ENCODE data around the gene PLPP6. TPM values are rescaled to one million over a fixed set of nuclear protein-coding genes. Genes with fewer than 3 reads are reported as not detected.

PLPP6 gene
- total RNA-seq, 1 donor from 2014 or later = 7.3 TPM

- no peaks in the 10 kb centered on the region for H3K27me3 Mint-ChIP-seq (ENCODE audit: low read depth, unreplicated experiment)
- H3K4me1 ChIP-seq (ENCODE audit: insufficient read depth, low read length) = no peaks in the 10 kb centered on the region
- no peak overlapping the region for H2AFZ ChIP-seq (ENCODE audit: low read depth, low read length)
- H3K9ac ChIP-seq (ENCODE audit: low read length) = no peak overlapping the region
- DNase-seq (ENCODE audit: low read depth) (no peak), FAIRE-seq (no peak)
- no peaks in the 10 kb centered on the region for H4K20me1 ChIP-seq (ENCODE audit: insufficient read depth, low read length)
- no peaks in the 10 kb centered on the region for H3K9me3 Mint-ChIP-seq (ENCODE audit: unreplicated experiment)
- H3K27ac Mint-ChIP-seq (ENCODE audit: unreplicated experiment) = no peak overlapping the region
- no peak overlapping the region for H3K4me3 ChIP-seq (ENCODE audit: insufficient read depth, low read depth, low read length)
- H3K4me1 Mint-ChIP-seq (ENCODE audit: low read depth, unreplicated experiment) = peaks cover 5% of the 10 kb centered on the region
- no peaks in the 10 kb centered on the region for H3K36me3 Mint-ChIP-seq (ENCODE audit: low read depth, unreplicated experiment)
- H3K9me3 ChIP-seq (ENCODE audit: insufficient read depth, low read depth, low read length) = no peaks in the 10 kb centered on the region
- no peak overlapping the region for H3K27ac ChIP-seq (ENCODE audit: low read depth, low read length)
- no peak overlapping the region for H3K4me3 Mint-ChIP-seq (ENCODE audit: unreplicated experiment)
- H3K36me3 ChIP-seq (ENCODE audit: insufficient read depth, low read length) = no peaks in the 10 kb centered on the region
- no peaks in the 10 kb centered on the region for H3K27me3 ChIP-seq (ENCODE audit: insufficient read depth, low read length)
- TF ChIP-seq EZH2 (IDR thresholded peaks at IDR 0.05; ENCODE audit: insufficient read depth, low read length) (no peak), CTCF (IDR thresholded peaks at IDR 0.05; ENCODE audit: insufficient read depth, low read depth, low read length) (no peak)
- H3K4me2 ChIP-seq (ENCODE audit: low read length) = no peak overlapping the region
- H3K79me2 ChIP-seq (ENCODE audit: insufficient read depth, low read length) = no peaks in the 10 kb centered on the region
These were observed 40.1 kb upstream of the PLPP6 start for GRCh38 chr9:4622016-4622415.

- no peaks in the 10 kb centered on the region for H3K27me3 Mint-ChIP-seq (ENCODE audit: low read depth, unreplicated experiment)
- no peaks in the 10 kb centered on the region for H3K9me3 Mint-ChIP-seq (ENCODE audit: unreplicated experiment)
- H3K79me2 ChIP-seq (ENCODE audit: insufficient read depth, low read length) = no peaks in the 10 kb centered on the region
- no peak for TF ChIP-seq EZH2 (IDR thresholded peaks at IDR 0.05; ENCODE audit: insufficient read depth, low read length)
- no peak for TF ChIP-seq CTCF (IDR thresholded peaks at IDR 0.05; ENCODE audit: insufficient read depth, low read depth, low read length)
- H3K4me2 ChIP-seq (ENCODE audit: low read length) = no peak overlapping the region
- no peak overlapping the region for H3K4me3 Mint-ChIP-seq (ENCODE audit: unreplicated experiment)
- H3K27me3 ChIP-seq (ENCODE audit: insufficient read depth, low read length) = no peaks in the 10 kb centered on the region
- no peaks in the 10 kb centered on the region for H4K20me1 ChIP-seq (ENCODE audit: insufficient read depth, low read length)
- no peak overlapping the region for H2AFZ ChIP-seq (ENCODE audit: low read depth, low read length)
- no peaks in the 10 kb centered on the region for H3K9me3 ChIP-seq (ENCODE audit: insufficient read depth, low read depth, low read length)
- H3K4me3 ChIP-seq (ENCODE audit: insufficient read depth, low read depth, low read length) = no peak overlapping the region
- H3K4me1 ChIP-seq (ENCODE audit: insufficient read depth, low read length) = no peaks in the 10 kb centered on the region
- no peak overlapping the region for H3K27ac ChIP-seq (ENCODE audit: low read depth, low read length)
- no peak for DNase-seq (ENCODE audit: low read depth)
- no peaks in the 10 kb centered on the region for H3K36me3 ChIP-seq (ENCODE audit: insufficient read depth, low read length)
- no peaks in the 10 kb centered on the region for H3K36me3 Mint-ChIP-seq (ENCODE audit: low read depth, unreplicated experiment)
- H3K9ac ChIP-seq (ENCODE audit: low read length) = no peak overlapping the region
- H3K4me1 Mint-ChIP-seq (ENCODE audit: low read depth, unreplicated experiment) = no peaks in the 10 kb centered on the region
- no peak for FAIRE-seq
- H3K27ac Mint-ChIP-seq (ENCODE audit: unreplicated experiment) = no peak overlapping the region
These were observed 31.3 kb upstream of the PLPP6 start for GRCh38 chr9:4630836-4631235.

GRCh38 chr9:4638968-4639367, 23.1 kb upstream of the PLPP6 start:
- FAIRE-seq = no peak
- H2AFZ ChIP-seq (ENCODE audit: low read depth, low read length) = no peak overlapping the region
- H3K27ac Mint-ChIP-seq (ENCODE audit: unreplicated experiment) = no peak overlapping the region

More at GRCh38 chr9:4638968-4639367, 23.1 kb upstream of the PLPP6 start:
- Histone ChIP-seq H3K27ac (ENCODE audit: low read depth, low read length) (no peak overlapping the region), H3K4me3 (ENCODE audit: insufficient read depth, low read depth, low read length) (no peak overlapping the region), H3K4me1 (ENCODE audit: insufficient read depth, low read length) (no peaks in the 10 kb centered on the region), H3K27me3 (ENCODE audit: insufficient read depth, low read length) (no peaks in the 10 kb centered on the region), H3K9ac (ENCODE audit: low read length) (no peak overlapping the region), H3K36me3 (ENCODE audit: insufficient read depth, low read length) (no peaks in the 10 kb centered on the region), H3K79me2 (ENCODE audit: insufficient read depth, low read length) (no peaks in the 10 kb centered on the region), H4K20me1 (ENCODE audit: insufficient read depth, low read length) (no peaks in the 10 kb centered on the region), H3K9me3 (ENCODE audit: insufficient read depth, low read depth, low read length) (no peaks in the 10 kb centered on the region), H3K4me2 (ENCODE audit: low read length) (no peak overlapping the region)
- DNase-seq (ENCODE audit: low read depth) = no peak
- H3K4me3 Mint-ChIP-seq (ENCODE audit: unreplicated experiment) = no peak overlapping the region
- no peaks in the 10 kb centered on the region for H3K36me3 Mint-ChIP-seq (ENCODE audit: low read depth, unreplicated experiment)
- TF ChIP-seq EZH2 (IDR thresholded peaks at IDR 0.05; ENCODE audit: insufficient read depth, low read length) (no peak), CTCF (IDR thresholded peaks at IDR 0.05; ENCODE audit: insufficient read depth, low read depth, low read length) (no peak)
- H3K27me3 Mint-ChIP-seq (ENCODE audit: low read depth, unreplicated experiment) = no peaks in the 10 kb centered on the region
- H3K9me3 Mint-ChIP-seq (ENCODE audit: unreplicated experiment) = no peaks in the 10 kb centered on the region
- H3K4me1 Mint-ChIP-seq (ENCODE audit: low read depth, unreplicated experiment) = no peaks in the 10 kb centered on the region
